HTR-8/SVneo (cell line): ENCODE data around the gene FKBP4.

ENCODE experiments used
- DNase-seq: peaks from one replicate; pipeline ENCODE4 v3.0.0; 2011; ENCODE audit warnings: low spot score, mixed read lengths; ENCODE audit not compliant: insufficient read length
- FAIRE-seq: peaks from 2 replicates; lab custom pipeline; 2011; peaks lifted over from hg19 to GRCh38; lab: Jason Lieb, UNC

The FKBP4 gene

GRCh38 chr12:2775431-2775830, 19.3 kb upstream of the FKBP4 start:
- FAIRE-seq (no peak), DNase-seq (no peak)

DNA sequence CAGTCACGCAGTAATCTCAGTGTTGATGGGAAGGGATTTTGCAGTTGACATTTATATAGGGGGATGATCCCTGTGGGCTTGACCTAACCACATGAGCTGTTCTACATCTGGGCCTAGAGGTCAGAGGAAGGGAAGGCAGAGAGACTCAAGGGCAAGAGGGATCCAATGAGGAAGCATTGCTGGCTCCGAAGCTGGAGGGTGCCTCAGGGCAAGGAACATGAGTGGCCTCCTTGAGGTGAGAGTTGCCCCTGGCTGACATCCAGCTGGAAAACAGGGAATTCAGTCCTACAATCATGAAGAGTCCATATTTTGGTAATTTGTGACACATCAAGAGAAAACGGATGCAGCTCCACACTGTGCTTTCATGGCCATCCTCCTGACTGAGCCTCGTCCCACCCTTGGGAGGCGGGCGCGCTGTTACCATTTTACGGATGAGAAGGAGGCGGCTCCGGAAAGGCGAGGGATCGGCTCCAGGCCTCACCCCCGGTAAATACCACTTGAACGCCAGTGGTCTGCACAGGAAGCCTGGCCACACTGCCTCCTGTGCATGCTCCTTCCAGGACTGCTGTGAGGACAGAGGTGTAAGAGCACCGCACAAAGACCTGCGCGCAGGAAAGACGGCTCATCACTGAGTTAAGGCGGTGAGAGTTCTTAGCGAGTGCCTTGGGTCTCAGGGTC, 18.5 kb upstream of the FKBP4 start:
- no peak for DNase-seq
- no peak for FAIRE-seq

DNA sequence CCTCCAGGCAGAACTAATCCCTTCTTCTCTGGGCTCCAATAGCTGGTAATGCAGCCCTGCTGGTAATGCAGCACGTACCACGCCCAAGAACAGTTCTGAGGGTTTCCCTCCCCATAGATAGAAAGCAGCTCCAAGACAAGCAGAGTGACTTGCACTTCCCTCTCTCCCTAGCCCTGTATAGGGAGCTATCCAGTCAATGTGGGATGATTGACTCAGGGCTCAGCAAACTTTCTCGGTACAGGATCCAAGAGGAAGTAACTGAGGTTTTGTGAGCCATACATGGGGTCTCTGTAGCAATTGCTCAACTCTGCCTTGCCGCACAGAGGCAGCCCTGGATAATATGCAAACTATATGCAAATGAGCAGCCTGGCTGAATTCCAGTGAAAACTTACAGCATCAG, 15.5 kb upstream of the FKBP4 start:
- DNase-seq (no peak), FAIRE-seq (no peak)

- FAIRE-seq (peak; percentile 97), DNase-seq (peak; percentile 86)
These were observed 10.7 kb upstream of the FKBP4 start for GRCh38 chr12:2783936-2784600.

GRCh38 chr12:2785017-2785416, 9.8 kb upstream of the FKBP4 start:
- DNase-seq (no peak), FAIRE-seq (no peak)

DNA sequence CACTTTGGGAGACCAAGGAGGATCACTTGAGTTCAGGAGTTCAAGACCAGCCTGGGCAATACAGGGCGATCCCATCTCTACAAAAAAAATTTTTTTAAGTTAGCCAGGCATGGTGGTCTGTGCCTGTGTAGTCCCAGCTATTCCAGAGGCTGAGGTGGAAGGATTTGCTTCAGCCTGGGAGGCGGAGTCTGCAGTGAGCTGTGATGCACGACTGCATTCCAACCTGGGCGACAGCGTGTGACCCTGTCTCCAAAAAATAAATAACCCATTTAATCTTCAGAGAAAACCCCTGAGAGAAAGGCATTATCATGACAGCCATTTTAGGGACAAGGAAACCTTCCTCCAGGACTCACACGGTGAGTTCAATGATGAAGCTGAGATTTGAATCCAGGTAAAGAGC, 3.7 kb upstream of the FKBP4 start:
- no peak for FAIRE-seq
- DNase-seq = no peak

GRCh38 chr12:2792671-2793500, 1.9 kb upstream of the FKBP4 start:
- FAIRE-seq (no peak), DNase-seq (no peak)

GRCh38 chr12:2793561-2793960, 1.2 kb upstream of the FKBP4 start:
- DNase-seq (no peak), FAIRE-seq (no peak)

- DNase-seq = no peak
- FAIRE-seq = no peak
These were observed 507 bp upstream of the FKBP4 start for GRCh38 chr12:2794191-2794735.

DNA sequence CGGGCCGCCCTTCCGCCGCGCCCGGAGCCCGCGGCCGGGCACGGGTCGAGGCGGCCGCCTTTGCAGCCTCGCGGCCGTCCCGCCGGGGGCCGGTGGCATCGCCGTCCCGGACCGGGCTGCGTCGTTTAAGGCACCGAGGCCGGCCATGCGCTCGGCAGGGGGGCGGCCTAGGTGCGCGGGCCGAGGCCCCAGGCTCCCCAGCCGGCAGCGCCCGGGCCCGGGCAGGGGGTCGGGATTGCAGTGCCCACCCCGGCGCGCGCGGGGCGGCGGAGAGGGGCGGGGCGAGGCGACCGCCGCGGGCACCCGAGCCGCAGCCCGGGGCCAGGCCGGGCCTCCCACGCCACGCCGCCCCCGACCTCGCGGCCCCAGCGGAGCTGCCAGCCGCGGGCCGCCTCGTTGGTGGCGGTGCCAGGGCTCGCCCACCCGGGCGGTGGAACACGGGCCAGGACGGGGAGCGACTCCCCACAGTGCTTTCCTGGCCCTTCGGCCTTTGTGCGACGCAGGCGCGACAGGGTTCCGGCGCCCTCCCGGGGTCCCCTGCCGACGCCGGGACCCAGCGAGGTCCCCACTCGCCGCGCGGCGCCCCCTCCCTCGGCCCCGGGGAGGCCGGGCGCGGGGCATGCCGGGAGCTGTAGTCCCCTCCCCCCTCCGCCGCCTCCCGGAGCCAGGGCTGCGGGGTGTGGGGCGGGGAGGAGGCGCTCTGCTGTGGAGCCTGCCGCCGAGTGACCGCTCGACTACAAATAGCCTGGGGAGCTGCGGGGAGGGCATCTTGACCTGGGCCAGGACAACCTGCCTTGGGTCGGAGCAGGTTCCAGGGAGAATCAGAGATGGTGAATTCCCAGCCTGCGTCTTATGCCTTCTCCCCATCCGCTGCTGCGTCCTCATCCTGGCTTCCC, 769 bp downstream of the FKBP4 start:
- FAIRE-seq (peak; percentile 83), DNase-seq (peak; percentile 90)

GRCh38 chr12:2796187-2796666, 1.5 kb downstream of the FKBP4 start:
- FAIRE-seq (no peak), DNase-seq (no peak)

- no peak for DNase-seq
- FAIRE-seq = no peak
These were observed 3.1 kb downstream of the FKBP4 start for GRCh38 chr12:2797721-2798418.

DNA sequence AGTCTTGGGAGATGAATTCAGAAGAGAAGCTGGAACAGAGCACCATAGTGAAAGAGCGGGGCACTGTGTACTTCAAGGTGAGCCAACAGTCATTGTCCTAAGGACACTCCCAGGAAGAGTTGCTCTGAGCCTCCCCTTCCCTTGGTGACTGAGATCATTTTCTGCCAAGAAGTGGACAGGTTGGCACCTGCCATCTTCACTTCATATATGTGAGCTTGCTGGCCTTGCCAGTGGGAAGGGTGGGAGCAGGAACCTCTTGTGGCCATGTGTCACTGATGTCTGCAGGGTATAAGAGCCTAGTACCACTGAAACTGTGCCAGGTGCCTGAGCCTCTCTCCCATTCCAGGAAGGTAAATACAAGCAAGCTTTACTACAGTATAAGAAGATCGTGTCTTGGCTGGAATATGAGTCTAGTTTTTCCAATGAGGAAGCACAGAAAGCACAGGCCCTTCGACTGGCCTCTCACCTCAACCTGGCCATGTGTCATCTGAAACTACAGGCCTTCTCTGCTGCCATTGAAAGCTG, 5.3 kb downstream of the FKBP4 start:
- no peak for FAIRE-seq

DNA sequence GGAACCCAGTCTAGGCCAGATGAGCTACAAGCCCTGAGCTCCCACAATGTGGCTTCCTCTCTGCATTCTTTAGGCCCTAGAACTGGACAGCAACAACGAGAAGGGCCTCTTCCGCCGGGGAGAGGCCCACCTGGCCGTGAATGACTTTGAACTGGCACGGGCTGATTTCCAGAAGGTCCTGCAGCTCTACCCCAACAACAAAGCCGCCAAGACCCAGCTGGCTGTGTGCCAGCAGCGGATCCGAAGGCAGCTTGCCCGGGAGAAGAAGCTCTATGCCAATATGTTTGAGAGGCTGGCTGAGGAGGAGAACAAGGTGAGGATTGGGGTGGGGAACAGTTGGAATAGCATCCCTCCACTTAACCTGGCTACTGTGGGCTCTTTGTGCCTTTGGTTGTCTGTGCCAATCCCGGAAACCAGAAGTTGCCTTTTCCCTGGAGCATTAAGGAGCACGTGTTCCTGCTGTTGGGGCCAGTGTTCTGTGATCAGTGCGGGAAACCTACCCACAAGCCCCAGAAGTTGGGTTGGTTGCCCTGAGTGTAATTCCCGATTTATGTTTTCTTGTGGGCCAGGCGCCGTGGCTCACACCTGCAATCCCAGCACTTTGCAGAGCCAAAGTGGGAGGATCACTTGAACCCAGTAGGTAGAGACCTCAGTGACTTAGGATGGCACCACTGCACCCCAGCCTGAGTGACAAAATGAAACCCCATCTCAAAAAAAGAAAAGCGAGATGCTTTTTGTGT, 6.4 kb downstream of the FKBP4 start:
- no peak for FAIRE-seq
- DNase-seq = no peak

More for the DNA sequence above, 5.3 kb downstream of the FKBP4 start:
- no peak for DNase-seq

GRCh38 chr12:2803635-2804392, 9.0 kb downstream of the FKBP4 start:
- no peak for DNase-seq
- FAIRE-seq = peak; percentile 42

DNA sequence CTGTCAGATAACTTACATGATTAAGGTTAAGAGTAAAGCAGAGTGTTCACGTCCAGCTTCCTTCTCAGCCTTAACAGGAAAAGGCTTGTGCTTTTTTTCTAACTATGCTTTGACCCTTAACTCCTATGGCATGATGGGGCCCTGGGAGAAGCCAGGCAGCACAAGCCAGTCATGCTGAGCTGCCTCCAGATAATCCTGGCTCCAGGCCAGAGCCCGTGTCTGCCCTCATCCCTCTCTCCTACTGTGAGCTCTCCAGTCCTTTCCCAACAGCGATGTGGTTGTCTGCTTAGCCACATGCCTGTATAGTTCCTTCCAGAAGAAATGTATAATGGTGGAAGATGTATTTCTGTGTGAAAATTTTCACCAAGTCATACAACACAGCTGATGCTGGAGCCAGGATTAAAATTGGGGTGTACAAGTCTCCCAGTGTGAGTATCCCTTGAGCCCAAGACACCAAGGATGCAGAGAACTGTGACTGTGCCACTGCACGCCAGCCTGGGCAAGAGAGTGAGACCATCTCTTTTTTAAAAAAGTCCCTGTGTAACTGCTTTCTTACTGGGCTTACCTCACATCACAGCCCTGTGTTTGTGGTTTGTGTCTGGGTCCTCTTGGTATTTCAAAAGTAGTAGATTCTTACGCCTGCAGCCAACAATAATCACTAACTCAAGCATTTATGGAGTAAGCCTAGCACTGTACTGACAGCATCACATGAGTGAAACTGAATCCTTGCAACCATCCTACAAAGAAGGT, 9.8 kb downstream of the FKBP4 start:
- DNase-seq (no peak), FAIRE-seq (no peak)

GRCh38 chr12:2805143-2805520, 10.4 kb downstream of the FKBP4 start:
- FAIRE-seq = no peak
- no peak for DNase-seq
